ENCODE measurements around the gene ATP10A. TPM values are rescaled to one million over a fixed set of nuclear protein-coding genes. Genes with fewer than 3 reads are reported as not detected.

ATP10A gene
- total RNA-seq, 1 experiment from 2014 or later: 3.0 TPM

- H3K27ac Mint-ChIP-seq (ENCODE audit: unreplicated experiment): no peak overlapping the region
- no peaks in the 10 kb centered on the region for H3K4me1 Mint-ChIP-seq (ENCODE audit: low read depth, unreplicated experiment)
- H3K4me3 Mint-ChIP-seq (ENCODE audit: low read depth, unreplicated experiment): no peak overlapping the region
- H3K27me3 Mint-ChIP-seq (ENCODE audit: unreplicated experiment): no peaks in the 10 kb centered on the region
- CTCF ChIA-PET: no interaction called here
- DNase-seq: no peak
- no peaks in the 10 kb centered on the region for H3K9me3 Mint-ChIP-seq (ENCODE audit: low read depth, unreplicated experiment)
- intact Hi-C loops (cut with micrococcal nuclease; ENCODE audit: unreplicated experiment): no loop called here
- no peak for TF ChIP-seq CTCF (IDR thresholded peaks at IDR 0.05; ENCODE audit: unreplicated experiment)
- BruUV-seq (replicated peaks): no TSS peak
- H3K36me3 Mint-ChIP-seq (ENCODE audit: insufficient read depth, unreplicated experiment): no peaks in the 10 kb centered on the region
These were observed 146.0 kb downstream of the ATP10A start for GRCh38 chr15:25717127-25717456.

DNA sequence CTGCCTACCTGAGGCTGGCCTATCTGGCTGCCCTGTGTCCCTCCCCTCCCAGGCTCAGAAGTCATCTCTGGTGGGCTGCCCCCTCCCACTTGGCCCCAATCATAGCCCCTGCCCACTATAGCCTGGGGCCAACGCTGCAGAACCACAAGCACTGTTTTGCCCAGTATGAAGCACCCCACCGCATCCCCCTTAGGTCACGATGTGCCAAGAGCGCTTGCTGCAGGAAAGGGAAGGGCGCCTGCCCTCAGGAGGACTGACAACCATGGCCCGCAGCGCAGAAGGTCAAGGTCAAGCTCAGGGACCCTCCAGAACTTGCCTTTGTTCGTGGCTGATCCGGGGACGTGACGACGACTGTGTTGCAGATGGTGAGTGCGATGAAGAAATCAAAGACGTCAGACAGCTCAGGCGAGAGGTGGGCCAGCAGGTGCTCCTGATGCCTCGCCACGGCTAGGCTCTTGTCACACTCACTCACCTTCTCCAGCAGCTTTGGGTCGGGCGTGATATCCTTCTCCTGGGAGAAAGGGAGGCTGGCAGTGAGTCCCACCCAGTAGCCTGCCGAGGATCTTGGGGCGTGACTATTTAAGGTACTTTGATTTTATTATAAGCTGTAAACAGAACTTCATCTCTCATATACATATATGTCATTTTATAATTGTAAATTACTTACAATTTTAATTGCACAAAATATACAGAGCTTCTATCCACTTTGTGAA, 146.6 kb downstream of the ATP10A start:
- Mint-ChIP-seq H3K36me3 (ENCODE audit: insufficient read depth, unreplicated experiment) (no peaks in the 10 kb centered on the region), H3K9me3 (ENCODE audit: low read depth, unreplicated experiment) (no peaks in the 10 kb centered on the region), H3K27ac (ENCODE audit: unreplicated experiment) (no peak overlapping the region), H3K4me3 (ENCODE audit: low read depth, unreplicated experiment) (no peak overlapping the region), H3K27me3 (ENCODE audit: unreplicated experiment) (no peaks in the 10 kb centered on the region), H3K4me1 (ENCODE audit: low read depth, unreplicated experiment) (no peaks in the 10 kb centered on the region)
- CTCF ChIA-PET: no interaction called here
- BruUV-seq (replicated peaks): no TSS peak
- intact Hi-C loops (cut with micrococcal nuclease; ENCODE audit: unreplicated experiment): no loop called here
- DNase-seq: no peak
- TF ChIP-seq CTCF (IDR thresholded peaks at IDR 0.05; ENCODE audit: unreplicated experiment): no peak

DNA sequence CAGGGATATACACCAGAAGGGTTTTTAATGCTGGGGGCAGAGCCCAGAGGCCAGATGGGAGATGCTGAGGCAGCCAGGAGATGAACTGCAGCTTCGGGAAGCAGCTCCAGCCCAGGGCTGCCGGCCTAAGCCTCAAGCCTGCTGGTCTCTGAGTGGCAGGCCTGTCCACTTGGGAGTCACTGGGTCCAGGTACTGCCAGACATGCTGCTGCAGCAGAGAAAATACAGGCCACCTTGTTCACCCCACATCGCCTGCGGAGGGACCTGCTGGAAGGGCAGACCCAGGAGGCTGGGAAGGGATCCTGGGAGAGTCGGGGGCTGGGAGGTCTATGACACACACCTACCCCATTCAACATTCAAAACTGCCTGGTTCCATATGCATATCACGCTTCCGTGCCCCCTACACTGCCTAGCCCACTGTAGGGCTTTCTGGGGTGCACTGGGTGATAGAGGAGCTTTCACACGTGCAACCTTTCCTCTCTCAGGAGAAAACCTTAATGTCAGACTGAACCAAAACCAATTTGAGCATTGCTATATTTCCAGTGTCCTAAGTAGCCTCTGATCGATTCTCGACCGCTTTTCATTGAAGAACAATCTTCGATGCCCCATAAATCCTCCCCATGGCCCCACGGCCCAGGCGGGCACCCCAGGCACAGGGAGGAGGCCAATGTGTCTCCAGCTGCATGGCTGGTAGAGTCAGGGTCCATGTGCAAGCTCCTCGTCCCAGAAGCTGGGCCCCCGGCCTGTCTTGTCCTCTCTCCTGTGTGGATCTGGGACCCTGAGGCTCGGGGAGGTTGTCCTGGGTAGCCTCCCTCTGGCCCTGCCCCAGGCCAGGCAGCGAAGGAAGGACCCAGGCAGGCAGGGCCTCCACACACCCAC, 147.4 kb downstream of the ATP10A start:
- no peaks in the 10 kb centered on the region for H3K36me3 Mint-ChIP-seq (ENCODE audit: insufficient read depth, unreplicated experiment)
- H3K27me3 Mint-ChIP-seq (ENCODE audit: unreplicated experiment): no peaks in the 10 kb centered on the region
- H3K27ac Mint-ChIP-seq (ENCODE audit: unreplicated experiment): no peak overlapping the region
- no TSS peak for BruUV-seq (replicated peaks)
- no peaks in the 10 kb centered on the region for H3K4me1 Mint-ChIP-seq (ENCODE audit: low read depth, unreplicated experiment)
- no peaks in the 10 kb centered on the region for H3K9me3 Mint-ChIP-seq (ENCODE audit: low read depth, unreplicated experiment)
- TF ChIP-seq CTCF (IDR thresholded peaks at IDR 0.05; ENCODE audit: unreplicated experiment): no peak
- H3K4me3 Mint-ChIP-seq (ENCODE audit: low read depth, unreplicated experiment): no peak overlapping the region
- no peak for DNase-seq
- CTCF ChIA-PET: no interaction called here
- intact Hi-C loops (cut with micrococcal nuclease; ENCODE audit: unreplicated experiment): no loop called here

- intact Hi-C loops (cut with micrococcal nuclease; ENCODE audit: unreplicated experiment): no loop called here
These were observed 148.6 kb downstream of the ATP10A start for GRCh38 chr15:25714538-25714840.

More at GRCh38 chr15:25714538-25714840, 148.6 kb downstream of the ATP10A start:
- CTCF ChIA-PET: no interaction called here
- H3K27me3 Mint-ChIP-seq (ENCODE audit: unreplicated experiment): no peaks in the 10 kb centered on the region
- no peaks in the 10 kb centered on the region for H3K4me1 Mint-ChIP-seq (ENCODE audit: low read depth, unreplicated experiment)
- no peaks in the 10 kb centered on the region for H3K9me3 Mint-ChIP-seq (ENCODE audit: low read depth, unreplicated experiment)
- no peak for DNase-seq
- H3K4me3 Mint-ChIP-seq (ENCODE audit: low read depth, unreplicated experiment): no peak overlapping the region
- no peak for TF ChIP-seq CTCF (IDR thresholded peaks at IDR 0.05; ENCODE audit: unreplicated experiment)
- no TSS peak for BruUV-seq (replicated peaks)
- no peaks in the 10 kb centered on the region for H3K36me3 Mint-ChIP-seq (ENCODE audit: insufficient read depth, unreplicated experiment)
- no peak overlapping the region for H3K27ac Mint-ChIP-seq (ENCODE audit: unreplicated experiment)

All from Calu3 (cell line).